MM.1S (cell line): ENCODE data around the gene SUPT7L.

ENCODE experiments used
- DNase-seq: peaks from one replicate; pipeline ENCODE4 v3.0.0-alpha.2; 2015
- H2AFZ ChIP-seq: fragments of 300-600 bp; sonication (generic); 2 replicates; pipeline ENCODE4 v1.6.0; 2016; ENCODE audit warnings: antibody characterized with exemption, low read length
- H3F3A ChIP-seq: fragments of 300-600 bp; sonication (generic); 2 replicates; pipeline ENCODE4 v1.6.1; 2016; ENCODE audit warnings: mild to moderate bottlenecking, antibody characterized with exemption, low read length, moderate library complexity, mixed read lengths; ENCODE audit not compliant: insufficient read depth
- H3K27ac ChIP-seq: fragments of 300-600 bp; sonication (generic); 2 replicates; pipeline ENCODE4 v1.5.1; 2016; ENCODE audit warnings: mild to moderate bottlenecking, low read length
- H3K27me3 ChIP-seq: fragments of 300-600 bp; sonication (generic); replicated peaks from 2 replicates; pipeline ENCODE4 v1.6.0; 2016; ENCODE audit warnings: low read length; ENCODE audit not compliant: insufficient read depth
- H3K36me3 ChIP-seq: fragments of 300-600 bp; sonication (generic); replicated peaks from 2 replicates; pipeline ENCODE4 v1.6.1; 2016; ENCODE audit warnings: mild to moderate bottlenecking, low read length, mixed read lengths; ENCODE audit not compliant: insufficient read depth
- H3K4me1 ChIP-seq: fragments of 300-600 bp; sonication (generic); 2 replicates; pipeline ENCODE4 v1.6.1; 2016; ENCODE audit warnings: low read length, mixed read lengths
- H3K4me2 ChIP-seq: fragments of 300-600 bp; sonication (generic); 2 replicates; pipeline ENCODE4 v1.6.0; 2016; ENCODE audit warnings: low read depth, low read length
- H3K4me3 ChIP-seq: fragments of 300-600 bp; sonication (generic); 2 replicates; pipeline ENCODE4 v1.5.1; 2016; ENCODE audit warnings: low read length, mixed read lengths
- H3K79me2 ChIP-seq: fragments of 300-600 bp; sonication (generic); 2 replicates; pipeline ENCODE4 v1.6.1; 2016; ENCODE audit warnings: mixed run types, low read length, mixed read lengths
- H3K9ac ChIP-seq: fragments of 300-600 bp; sonication (generic); 2 replicates; pipeline ENCODE4 v1.6.1; 2016; ENCODE audit warnings: low read length, mixed read lengths
- H3K9me2 ChIP-seq: fragments of 300-600 bp; sonication (generic); replicated peaks from 2 replicates; pipeline ENCODE4 v1.6.1; 2016; ENCODE audit warnings: mild to moderate bottlenecking, low read length, mixed read lengths; ENCODE audit not compliant: insufficient read depth
- H3K9me3 ChIP-seq: fragments of 300-600 bp; sonication (generic); replicated peaks from 2 replicates; pipeline ENCODE4 v1.6.1; 2016; ENCODE audit warnings: mild to moderate bottlenecking, low read length, mixed read lengths; ENCODE audit not compliant: insufficient read depth
- H4K20me1 ChIP-seq: fragments of 300-600 bp; sonication (generic); 2 replicates; pipeline ENCODE4 v1.6.1; 2016; ENCODE audit warnings: mild to moderate bottlenecking, low read length, moderate library complexity, mixed read lengths; ENCODE audit not compliant: insufficient read depth
- EZH2 ChIP-seq: fragments of 300-600 bp; sonication (generic); optimal IDR thresholded peaks from 2 replicates; pipeline ENCODE3; 2017; ENCODE audit warnings: low read depth, mild to moderate bottlenecking, antibody characterized with exemption, low read length, mixed read lengths
- EZH2phosphoT487 ChIP-seq: fragments of 300-600 bp; sonication (generic); IDR thresholded peaks from 2 replicates; pipeline ENCODE4 v1.6.1; 2018; ENCODE audit warnings: antibody characterized with exemption, low read length
- TF ChIP-seq, protein P1 (sequence below): fragments of 300-600 bp; sonication (generic); IDR thresholded peaks from 2 replicates; pipeline ENCODE4 v1.5.1; 2016; ENCODE audit warnings: antibody characterized with exemption, low read length, mixed read lengths

Gene SUPT7L

DNA sequence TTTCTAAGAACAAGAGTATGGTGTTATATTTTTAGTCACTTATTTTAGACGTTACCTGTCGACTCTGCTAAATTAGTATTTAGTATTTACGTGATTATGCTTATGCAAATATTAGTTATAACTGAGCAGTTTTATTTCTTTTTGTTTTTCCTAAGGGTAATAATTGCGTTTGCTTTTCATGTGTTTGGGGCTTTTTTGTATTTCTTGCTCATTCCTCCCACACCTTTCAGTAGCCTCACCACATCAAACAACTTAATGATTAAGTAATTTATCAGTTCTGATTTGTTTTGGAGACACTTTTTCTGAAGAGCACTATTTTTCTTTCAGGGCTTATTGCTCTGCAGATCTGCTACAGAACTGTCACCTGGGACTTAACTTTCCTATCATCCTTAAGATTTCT, 7.8 kb upstream of the SUPT7L start:
- Histone ChIP-seq H3K9me3 (no peaks in the 10 kb centered on the region), H3K9me2 (no peaks in the 10 kb centered on the region), H3K4me1 (no peaks in the 10 kb centered on the region), H3K36me3 (no peaks in the 10 kb centered on the region; the same call in 1 of the 2 replicates), H3K4me2 (no peak overlapping the region), H3K27me3 (no peaks in the 10 kb centered on the region), H3K4me3 (no peak overlapping the region), H3F3A (no peaks in the 10 kb centered on the region), H3K79me2 (no peaks in the 10 kb centered on the region), H2AFZ (no peak overlapping the region), H3K27ac (no peak overlapping the region), H3K9ac (no peak overlapping the region), H4K20me1 (no peaks in the 10 kb centered on the region)
- DNase-seq = no peak
- TF ChIP-seq EZH2phosphoT487 (no peak), EZH2 (no peak)
- TF ChIP-seq, protein P1, sequence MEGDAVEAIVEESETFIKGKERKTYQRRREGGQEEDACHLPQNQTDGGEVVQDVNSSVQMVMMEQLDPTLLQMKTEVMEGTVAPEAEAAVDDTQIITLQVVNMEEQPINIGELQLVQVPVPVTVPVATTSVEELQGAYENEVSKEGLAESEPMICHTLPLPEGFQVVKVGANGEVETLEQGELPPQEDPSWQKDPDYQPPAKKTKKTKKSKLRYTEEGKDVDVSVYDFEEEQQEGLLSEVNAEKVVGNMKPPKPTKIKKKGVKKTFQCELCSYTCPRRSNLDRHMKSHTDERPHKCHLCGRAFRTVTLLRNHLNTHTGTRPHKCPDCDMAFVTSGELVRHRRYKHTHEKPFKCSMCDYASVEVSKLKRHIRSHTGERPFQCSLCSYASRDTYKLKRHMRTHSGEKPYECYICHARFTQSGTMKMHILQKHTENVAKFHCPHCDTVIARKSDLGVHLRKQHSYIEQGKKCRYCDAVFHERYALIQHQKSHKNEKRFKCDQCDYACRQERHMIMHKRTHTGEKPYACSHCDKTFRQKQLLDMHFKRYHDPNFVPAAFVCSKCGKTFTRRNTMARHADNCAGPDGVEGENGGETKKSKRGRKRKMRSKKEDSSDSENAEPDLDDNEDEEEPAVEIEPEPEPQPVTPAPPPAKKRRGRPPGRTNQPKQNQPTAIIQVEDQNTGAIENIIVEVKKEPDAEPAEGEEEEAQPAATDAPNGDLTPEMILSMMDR = no peak

DNA sequence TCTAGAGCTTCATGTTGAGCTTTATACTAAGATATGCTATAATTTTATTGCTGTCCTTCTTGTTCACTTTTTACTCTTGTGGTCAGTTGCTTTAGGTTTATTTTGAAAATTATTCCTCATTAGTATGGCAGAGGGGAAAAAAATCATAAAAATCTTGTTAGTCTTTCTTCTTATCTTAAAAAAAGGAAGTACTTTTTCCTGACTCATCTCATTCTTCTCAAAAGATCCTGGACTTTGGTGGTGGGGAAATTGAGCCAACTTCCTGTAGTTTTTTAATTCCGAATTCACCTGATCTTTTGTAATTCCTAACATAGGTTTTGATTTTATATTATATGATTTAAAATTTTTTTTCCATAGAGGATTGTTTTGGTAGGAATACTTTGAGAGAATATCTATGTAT, 4.0 kb upstream of the SUPT7L start:
- H2AFZ ChIP-seq = no peak overlapping the region
- H3F3A ChIP-seq = no peaks in the 10 kb centered on the region
- no peak overlapping the region for H3K27ac ChIP-seq
- no peak overlapping the region for H3K4me2 ChIP-seq
- TF ChIP-seq EZH2 = no peak
- no peaks in the 10 kb centered on the region for H4K20me1 ChIP-seq
- H3K9me2 ChIP-seq = no peaks in the 10 kb centered on the region
- H3K9me3 ChIP-seq = no peaks in the 10 kb centered on the region
- no peaks in the 10 kb centered on the region for H3K27me3 ChIP-seq
- no peak overlapping the region for H3K4me3 ChIP-seq
- peaks cover 5% of the 10 kb centered on the region for H3K4me1 ChIP-seq
- H3K9ac ChIP-seq = no peak overlapping the region
- H3K79me2 ChIP-seq = peaks cover 29% of the 10 kb centered on the region
- no peaks in the 10 kb centered on the region; the same call in 1 of the 2 replicates for H3K36me3 ChIP-seq
- DNase-seq = no peak

DNA sequence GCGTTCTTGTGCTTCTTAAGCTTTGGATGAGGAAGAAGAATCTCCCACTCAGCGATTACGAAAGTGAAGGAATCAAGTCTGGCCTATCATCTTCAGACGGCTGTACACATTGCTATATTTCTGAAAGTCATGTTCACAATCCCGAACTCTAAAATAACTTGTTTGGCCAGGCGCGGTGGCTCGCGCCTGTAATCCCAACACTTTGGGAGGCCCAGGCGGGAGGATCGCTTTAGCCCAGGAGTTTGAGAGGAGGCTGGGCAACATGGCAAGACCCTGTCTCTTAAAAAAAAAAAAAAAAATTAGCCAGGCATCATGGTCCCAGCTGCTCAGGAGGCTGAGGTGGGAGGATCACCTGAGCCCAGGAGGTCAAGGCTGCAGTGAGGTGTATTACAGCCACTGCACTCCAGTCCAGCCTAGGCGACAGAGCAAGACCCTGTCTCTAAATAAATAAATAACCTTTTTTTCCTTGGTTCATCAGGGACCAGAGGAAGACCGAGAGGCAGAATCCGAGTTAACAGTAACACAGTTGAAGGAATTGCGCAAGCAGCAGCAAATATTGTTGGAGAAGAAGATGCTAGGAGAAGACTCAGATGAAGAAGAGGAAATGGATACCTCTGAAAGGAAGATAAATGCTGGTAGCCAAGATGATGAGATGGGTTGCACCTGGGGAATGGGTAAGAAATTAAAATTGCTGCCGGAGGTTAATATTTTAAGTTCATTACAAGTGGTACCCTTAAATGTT, 1.4 kb upstream of the SUPT7L start:
- peak overlapping the region; percentile 94 for H2AFZ ChIP-seq
- peaks cover 36% of the 10 kb centered on the region for H3K79me2 ChIP-seq
- peak; percentile 7 for DNase-seq
- H3F3A ChIP-seq = no peaks in the 10 kb centered on the region
- peak overlapping the region; percentile 77; the same call in 1 of the 2 replicates for H3K9ac ChIP-seq
- no peaks in the 10 kb centered on the region for H3K9me2 ChIP-seq
- peaks cover 9% of the 10 kb centered on the region for H3K4me1 ChIP-seq
- no peaks in the 10 kb centered on the region for H3K27me3 ChIP-seq
- TF ChIP-seq, protein P1 = no peak
- TF ChIP-seq EZH2phosphoT487 = no peak
- no peak for TF ChIP-seq EZH2
- peaks cover 5% of the 10 kb centered on the region for H3K36me3 ChIP-seq
- H3K4me2 ChIP-seq = peak overlapping the region; percentile 83
- H4K20me1 ChIP-seq = no peaks in the 10 kb centered on the region
- no peak overlapping the region for H3K27ac ChIP-seq
- no peaks in the 10 kb centered on the region for H3K9me3 ChIP-seq
- peak overlapping the region; percentile 83 for H3K4me3 ChIP-seq

DNA sequence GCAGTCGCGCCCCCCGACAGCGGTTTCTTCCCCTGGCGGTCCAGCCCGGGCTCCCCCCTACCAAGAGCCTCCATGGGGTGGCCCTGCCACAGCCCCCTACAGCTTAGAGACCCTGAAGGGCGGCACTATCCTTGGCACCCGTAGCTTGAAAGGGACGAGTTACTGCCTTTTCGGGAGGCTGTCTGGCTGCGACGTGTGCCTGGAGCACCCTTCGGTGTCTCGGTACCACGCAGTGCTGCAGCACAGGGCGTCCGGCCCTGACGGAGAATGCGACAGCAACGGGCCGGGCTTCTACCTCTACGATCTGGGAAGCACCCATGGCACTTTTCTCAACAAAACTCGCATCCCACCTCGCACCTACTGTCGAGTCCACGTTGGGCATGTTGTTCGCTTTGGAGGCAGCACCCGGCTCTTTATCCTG, 750 bp upstream of the SUPT7L start:
- Histone ChIP-seq H4K20me1 (no peaks in the 10 kb centered on the region), H3K9ac (peak overlapping the region; percentile 77; the same call in 1 of the 2 replicates), H3K27me3 (no peaks in the 10 kb centered on the region), H3K9me3 (no peaks in the 10 kb centered on the region), H3K4me2 (peak overlapping the region; percentile 83), H2AFZ (peak overlapping the region; percentile 94), H3F3A (no peaks in the 10 kb centered on the region), H3K79me2 (peaks cover 36% of the 10 kb centered on the region), H3K4me3 (peak overlapping the region; percentile 83), H3K4me1 (peaks cover 9% of the 10 kb centered on the region), H3K36me3 (peaks cover 5% of the 10 kb centered on the region), H3K9me2 (no peaks in the 10 kb centered on the region), H3K27ac (peak overlapping the region; percentile 73; the same call in 1 of the 2 replicates)
- DNase-seq = peak; percentile 9
- no peak for TF ChIP-seq EZH2phosphoT487
- TF ChIP-seq, protein P1 = no peak
- no peak for TF ChIP-seq EZH2
